Measurements from ENCODE around the gene CHN1.

The CHN1 gene

GRCh38 chr2:174800436-174801205 lies 204.6 kb downstream of the CHN1 start:
- Mint-ChIP-seq H3K36me3 (ENCODE audit: low read depth) (no peaks in the 10 kb centered on the region), H3K27me3 (no peaks in the 10 kb centered on the region), H3K4me1 (ENCODE audit: low read depth) (peaks cover 14% of the 10 kb centered on the region), H3K27ac (no peak overlapping the region), H3K9me3 (no peaks in the 10 kb centered on the region), H3K4me3 (no peak overlapping the region)
- DNase-seq = no peak

GRCh38 chr2:174798801-174799200 lies 206.4 kb downstream of the CHN1 start:
- no peaks in the 10 kb centered on the region for H3K36me3 Mint-ChIP-seq (ENCODE audit: low read depth)
- H3K27ac Mint-ChIP-seq = no peak overlapping the region
- no peak for DNase-seq
- no peaks in the 10 kb centered on the region for H3K27me3 Mint-ChIP-seq
- no peak overlapping the region for H3K4me3 Mint-ChIP-seq
- peaks cover 26% of the 10 kb centered on the region for H3K4me1 Mint-ChIP-seq (ENCODE audit: low read depth)
- no peaks in the 10 kb centered on the region for H3K9me3 Mint-ChIP-seq

GRCh38 chr2:174797781-174798276 lies 207.4 kb downstream of the CHN1 start:
- Mint-ChIP-seq H3K9me3 (no peaks in the 10 kb centered on the region), H3K4me3 (no peak overlapping the region), H3K27me3 (no peaks in the 10 kb centered on the region), H3K36me3 (ENCODE audit: low read depth) (no peaks in the 10 kb centered on the region), H3K4me1 (ENCODE audit: low read depth) (peaks cover 29% of the 10 kb centered on the region), H3K27ac (no peak overlapping the region)
- no peak for DNase-seq

GRCh38 chr2:174796319-174796771 lies 208.8 kb downstream of the CHN1 start:
- peaks cover 29% of the 10 kb centered on the region for H3K4me1 Mint-ChIP-seq (ENCODE audit: low read depth)
- H3K36me3 Mint-ChIP-seq (ENCODE audit: low read depth) = no peaks in the 10 kb centered on the region
- no peaks in the 10 kb centered on the region for H3K27me3 Mint-ChIP-seq
- H3K4me3 Mint-ChIP-seq = no peak overlapping the region
- peak overlapping the region; percentile 89 for H3K27ac Mint-ChIP-seq
- no peak for DNase-seq
- H3K9me3 Mint-ChIP-seq = no peaks in the 10 kb centered on the region

- no peak for DNase-seq
- Mint-ChIP-seq H3K27ac (peak overlapping the region; percentile 89), H3K4me3 (no peak overlapping the region), H3K9me3 (no peaks in the 10 kb centered on the region), H3K36me3 (ENCODE audit: low read depth) (no peaks in the 10 kb centered on the region), H3K4me1 (ENCODE audit: low read depth) (peaks cover 29% of the 10 kb centered on the region), H3K27me3 (no peaks in the 10 kb centered on the region)
These were observed 210.3 kb downstream of the CHN1 start for GRCh38 chr2:174794851-174795374.

GRCh38 chr2:174792309-174793025 lies 212.7 kb downstream of the CHN1 start:
- Mint-ChIP-seq H3K4me3 (no peak overlapping the region), H3K9me3 (no peaks in the 10 kb centered on the region), H3K27ac (no peak overlapping the region), H3K27me3 (no peaks in the 10 kb centered on the region), H3K36me3 (ENCODE audit: low read depth) (no peaks in the 10 kb centered on the region), H3K4me1 (ENCODE audit: low read depth) (peaks cover 42% of the 10 kb centered on the region)
- no peak for DNase-seq

- no peak overlapping the region for H3K4me3 Mint-ChIP-seq
- H3K27me3 Mint-ChIP-seq = no peaks in the 10 kb centered on the region
- no peak for DNase-seq
These were observed 213.4 kb downstream of the CHN1 start for GRCh38 chr2:174791746-174792280.

GRCh38 chr2:174791020-174791419 lies 214.2 kb downstream of the CHN1 start:
- Mint-ChIP-seq H3K4me3 (no peak overlapping the region), H3K27ac (no peak overlapping the region), H3K9me3 (no peaks in the 10 kb centered on the region), H3K36me3 (ENCODE audit: low read depth) (no peaks in the 10 kb centered on the region), H3K27me3 (no peaks in the 10 kb centered on the region), H3K4me1 (ENCODE audit: low read depth) (peaks cover 37% of the 10 kb centered on the region)
- no peak for DNase-seq

More at GRCh38 chr2:174791746-174792280, 213.4 kb downstream of the CHN1 start:
- no peaks in the 10 kb centered on the region for H3K36me3 Mint-ChIP-seq (ENCODE audit: low read depth)
- H3K9me3 Mint-ChIP-seq = no peaks in the 10 kb centered on the region
- no peak overlapping the region for H3K27ac Mint-ChIP-seq
- H3K4me1 Mint-ChIP-seq (ENCODE audit: low read depth) = peaks cover 45% of the 10 kb centered on the region

- H3K4me1 Mint-ChIP-seq (ENCODE audit: low read depth) = peaks cover 21% of the 10 kb centered on the region
- no peak overlapping the region for H3K4me3 Mint-ChIP-seq
- DNase-seq = no peak
- no peaks in the 10 kb centered on the region for H3K36me3 Mint-ChIP-seq (ENCODE audit: low read depth)
- no peaks in the 10 kb centered on the region for H3K9me3 Mint-ChIP-seq
- no peaks in the 10 kb centered on the region for H3K27me3 Mint-ChIP-seq
- H3K27ac Mint-ChIP-seq = no peak overlapping the region
These were observed 216.2 kb downstream of the CHN1 start for GRCh38 chr2:174789001-174789400.

- peak overlapping the region; percentile 80 for H3K27ac Mint-ChIP-seq
- H3K9me3 Mint-ChIP-seq = no peaks in the 10 kb centered on the region
- DNase-seq = no peak
- H3K4me1 Mint-ChIP-seq (ENCODE audit: low read depth) = peaks cover 20% of the 10 kb centered on the region
- no peak overlapping the region for H3K4me3 Mint-ChIP-seq
- H3K27me3 Mint-ChIP-seq = no peaks in the 10 kb centered on the region
- H3K36me3 Mint-ChIP-seq (ENCODE audit: low read depth) = no peaks in the 10 kb centered on the region
These were observed 216.8 kb downstream of the CHN1 start for GRCh38 chr2:174788291-174788929.

- Mint-ChIP-seq H3K4me1 (ENCODE audit: low read depth) (peaks cover 18% of the 10 kb centered on the region), H3K27me3 (no peaks in the 10 kb centered on the region), H3K36me3 (ENCODE audit: low read depth) (no peaks in the 10 kb centered on the region), H3K4me3 (no peak overlapping the region), H3K9me3 (no peaks in the 10 kb centered on the region), H3K27ac (peak overlapping the region; percentile 80)
- no peak for DNase-seq
These were observed 217.5 kb downstream of the CHN1 start for GRCh38 chr2:174787487-174788205.

- H3K9me3 Mint-ChIP-seq = no peaks in the 10 kb centered on the region
- H3K4me3 Mint-ChIP-seq = no peak overlapping the region
- H3K27ac Mint-ChIP-seq = no peak overlapping the region
- peaks cover 18% of the 10 kb centered on the region for H3K4me1 Mint-ChIP-seq (ENCODE audit: low read depth)
- no peaks in the 10 kb centered on the region for H3K36me3 Mint-ChIP-seq (ENCODE audit: low read depth)
- no peaks in the 10 kb centered on the region for H3K27me3 Mint-ChIP-seq
- no peak for DNase-seq
These were observed 219.0 kb downstream of the CHN1 start for GRCh38 chr2:174786066-174786725.

- no peaks in the 10 kb centered on the region for H3K9me3 Mint-ChIP-seq
- H3K36me3 Mint-ChIP-seq (ENCODE audit: low read depth) = no peaks in the 10 kb centered on the region
- H3K27me3 Mint-ChIP-seq = no peaks in the 10 kb centered on the region
- DNase-seq = no peak
- peaks cover 23% of the 10 kb centered on the region for H3K4me1 Mint-ChIP-seq (ENCODE audit: low read depth)
- H3K4me3 Mint-ChIP-seq = no peak overlapping the region
- H3K27ac Mint-ChIP-seq = no peak overlapping the region
These were observed 219.7 kb downstream of the CHN1 start for GRCh38 chr2:174785481-174785880.

All from activated T-cell treated with anti-CD3 and anti-CD28 coated beads, Interleukin-2, amount 50 U/mL, for 24 hours (primary cell).